Measurements from ENCODE around the gene ANKS4B. TPM values are rescaled to one million over a fixed set of nuclear protein-coding genes. Genes with fewer than 3 reads are reported as not detected.

ANKS4B gene
- total RNA-seq, 2 donors from 2014 or later: 0.90 to 1.6 TPM

DNA sequence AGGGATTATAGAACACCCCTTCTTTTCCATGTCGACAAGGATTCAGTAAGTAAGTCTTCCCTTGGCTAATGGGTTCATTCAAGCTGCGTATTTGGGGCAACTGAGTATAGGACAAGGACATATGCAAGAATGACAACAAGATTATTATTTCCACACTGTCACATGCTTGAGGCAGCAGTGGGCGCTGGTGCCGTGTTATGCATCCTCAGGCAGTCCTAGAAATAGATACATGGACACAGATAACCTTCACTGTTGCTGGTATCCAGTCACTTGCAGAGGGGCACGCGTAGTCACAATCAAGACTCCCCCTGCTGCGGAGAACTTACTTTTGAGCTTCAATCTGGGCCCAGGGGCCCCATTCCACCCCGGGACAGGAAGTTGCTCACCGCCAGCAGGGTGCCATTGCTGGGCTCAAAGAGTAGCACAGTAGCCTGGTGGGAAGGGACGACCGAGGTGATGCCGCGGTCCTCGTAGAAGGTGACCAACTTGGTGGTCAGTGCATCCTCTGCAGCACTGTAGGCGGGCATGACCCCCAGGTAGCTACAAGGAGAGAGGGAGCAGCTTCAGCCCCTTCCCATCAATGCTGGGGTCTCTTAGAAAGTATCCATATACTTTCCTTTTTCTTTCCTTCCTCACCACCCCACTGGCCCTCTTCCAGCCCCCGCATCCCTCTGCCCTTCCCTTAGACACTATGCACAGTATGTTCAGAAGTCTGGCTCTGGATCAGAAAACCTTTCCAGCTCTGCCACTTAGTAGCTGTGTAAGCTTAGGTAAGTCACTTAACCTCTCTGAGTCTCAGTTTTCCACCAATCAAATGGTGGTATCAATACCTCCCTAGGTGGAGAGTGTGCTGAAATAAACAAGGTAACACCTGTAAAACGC, 43.8 kb downstream of the ANKS4B start:
- H3K4me3 ChIP-seq (ENCODE audit: low read length): peak overlapping the region; percentile 86
- 84 to 87% methylated on average over 7 to 17 of the region's 17 CpGs for WGBS, 2 experiments (ENCODE audit: insufficient coverage in 1 of 2, insufficient read length in 1 of 2)
- TF ChIP-seq, protein P1, sequence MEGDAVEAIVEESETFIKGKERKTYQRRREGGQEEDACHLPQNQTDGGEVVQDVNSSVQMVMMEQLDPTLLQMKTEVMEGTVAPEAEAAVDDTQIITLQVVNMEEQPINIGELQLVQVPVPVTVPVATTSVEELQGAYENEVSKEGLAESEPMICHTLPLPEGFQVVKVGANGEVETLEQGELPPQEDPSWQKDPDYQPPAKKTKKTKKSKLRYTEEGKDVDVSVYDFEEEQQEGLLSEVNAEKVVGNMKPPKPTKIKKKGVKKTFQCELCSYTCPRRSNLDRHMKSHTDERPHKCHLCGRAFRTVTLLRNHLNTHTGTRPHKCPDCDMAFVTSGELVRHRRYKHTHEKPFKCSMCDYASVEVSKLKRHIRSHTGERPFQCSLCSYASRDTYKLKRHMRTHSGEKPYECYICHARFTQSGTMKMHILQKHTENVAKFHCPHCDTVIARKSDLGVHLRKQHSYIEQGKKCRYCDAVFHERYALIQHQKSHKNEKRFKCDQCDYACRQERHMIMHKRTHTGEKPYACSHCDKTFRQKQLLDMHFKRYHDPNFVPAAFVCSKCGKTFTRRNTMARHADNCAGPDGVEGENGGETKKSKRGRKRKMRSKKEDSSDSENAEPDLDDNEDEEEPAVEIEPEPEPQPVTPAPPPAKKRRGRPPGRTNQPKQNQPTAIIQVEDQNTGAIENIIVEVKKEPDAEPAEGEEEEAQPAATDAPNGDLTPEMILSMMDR (conservative IDR thresholded peaks at IDR 0.05): no peak
- Mint-ChIP-seq H3K36me3 (ENCODE audit: low read depth) (no peaks in the 10 kb centered on the region), H3K9me3 (no peaks in the 10 kb centered on the region), H3K27ac (no peak overlapping the region), H3K4me1 (peaks cover 17% of the 10 kb centered on the region), H3K27me3 (ENCODE audit: insufficient read depth) (peaks cover 67% of the 10 kb centered on the region), H3K4me3 (peak overlapping the region; percentile 64)
- peaks cover 41% of the 10 kb centered on the region for H3K27me3 ChIP-seq (ENCODE audit: control insufficient read depth, insufficient read depth, low read length, poor library complexity, severe bottlenecking)
- no peak for DNase-seq
- no peaks in the 10 kb centered on the region for H3K36me3 ChIP-seq (ENCODE audit: control insufficient read depth, insufficient read depth, low read length)
- no peaks in the 10 kb centered on the region for H3K9me3 ChIP-seq (ENCODE audit: control insufficient read depth, low read length)
- H3K27ac ChIP-seq (ENCODE audit: low read depth, low read length): no peak overlapping the region
- peaks cover 6% of the 10 kb centered on the region for H3K4me1 ChIP-seq (ENCODE audit: control insufficient read depth, insufficient read depth, low read length)
- no peak overlapping the region for H3K9ac ChIP-seq (ENCODE audit: extremely low read depth, low read length, poor library complexity, severe bottlenecking)

DNA sequence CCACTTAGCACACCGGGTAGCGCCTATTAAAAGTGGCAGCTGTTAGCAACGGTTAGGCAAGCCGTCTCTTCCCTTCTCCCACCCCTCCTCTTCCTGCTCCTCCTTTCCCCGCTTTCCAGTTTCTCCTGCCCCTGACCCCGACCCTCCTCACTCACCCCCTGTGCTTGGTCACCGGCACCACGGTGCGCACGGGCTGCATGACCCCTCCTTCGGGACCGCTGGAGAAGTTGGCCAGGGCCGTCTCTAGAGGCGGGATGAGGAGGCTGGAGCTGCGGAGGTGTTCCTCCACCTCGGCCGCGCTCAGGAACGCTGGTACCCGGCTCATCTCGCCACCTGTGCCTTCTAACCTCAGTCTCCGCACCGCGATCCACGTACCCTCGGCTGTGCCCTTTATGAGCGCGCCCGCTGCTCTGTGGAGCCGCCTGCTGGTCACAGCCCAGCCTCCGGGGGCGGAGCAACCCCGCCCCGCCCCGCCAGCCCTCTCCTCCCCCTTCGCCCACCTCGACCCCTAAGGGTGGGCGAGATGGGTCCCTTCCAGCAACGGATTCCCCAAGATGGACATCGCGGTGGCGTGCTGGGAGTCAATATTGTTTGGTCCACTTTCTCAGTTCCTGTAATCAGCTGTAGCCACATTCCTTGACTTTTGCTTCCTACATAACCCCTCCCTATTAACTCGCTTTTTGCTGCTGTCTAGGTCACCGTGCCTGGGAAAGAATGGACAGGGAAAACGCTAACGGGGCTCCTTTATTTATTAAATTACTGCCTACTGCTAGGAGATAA, 44.6 kb downstream of the ANKS4B start, which contains the start of gene CRYM:
Gene CRYM, minus strand, starts transcription at position 364 of the 780 bp plus-strand sequence. Its CDS starts 39 bp downstream, at position 325.
- DNase-seq: peak; percentile 92
- TF ChIP-seq, protein P1 (conservative IDR thresholded peaks at IDR 0.05): peak; percentile 99
- Mint-ChIP-seq H3K36me3 (ENCODE audit: low read depth) (no peaks in the 10 kb centered on the region), H3K4me3 (peak within 1 kb of the TSS; percentile 64), H3K27ac (no peak within 1 kb of the TSS), H3K9me3 (no peaks in the 10 kb centered on the region), H3K27me3 (ENCODE audit: insufficient read depth) (peaks cover 73% of the 10 kb centered on the region), H3K4me1 (peaks cover 14% of the 10 kb centered on the region)
- Histone ChIP-seq H3K9ac (ENCODE audit: extremely low read depth, low read length, poor library complexity, severe bottlenecking) (no peak within 1 kb of the TSS), H3K4me3 (ENCODE audit: low read length) (peak within 1 kb of the TSS; percentile 86), H3K27me3 (ENCODE audit: control insufficient read depth, insufficient read depth, low read length, poor library complexity, severe bottlenecking) (peaks cover 41% of the 10 kb centered on the region), H3K9me3 (ENCODE audit: control insufficient read depth, low read length) (no peaks in the 10 kb centered on the region), H3K27ac (ENCODE audit: low read depth, low read length) (no peak within 1 kb of the TSS), H3K36me3 (ENCODE audit: control insufficient read depth, insufficient read depth, low read length) (no peaks in the 10 kb centered on the region), H3K4me1 (ENCODE audit: control insufficient read depth, insufficient read depth, low read length) (peaks cover 6% of the 10 kb centered on the region)
- WGBS, 2 experiments (ENCODE audit: insufficient coverage in 1 of 2, insufficient read length in 1 of 2): 4 to 18% methylated on average over 14 to 46 of the region's 46 CpGs

DNA sequence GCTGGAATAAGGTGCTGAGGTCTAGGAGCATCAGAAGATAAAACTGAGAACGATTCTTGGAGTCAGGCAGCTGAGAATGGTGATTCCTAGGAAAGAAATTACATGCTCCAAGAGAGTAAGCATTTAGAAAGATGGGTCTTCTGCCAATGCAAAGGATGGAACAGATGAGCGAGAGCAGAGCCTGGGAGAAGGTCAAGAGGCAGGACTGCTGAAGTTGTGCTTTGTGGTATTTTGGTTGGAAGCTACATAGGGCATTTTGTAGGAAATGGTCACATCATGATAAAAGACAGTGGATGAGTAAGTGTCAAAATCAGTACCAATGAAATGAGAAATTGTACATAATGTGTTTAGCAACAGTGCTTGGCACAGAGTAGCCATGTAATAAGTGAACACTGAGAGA, 46.0 kb downstream of the ANKS4B start:
- TF ChIP-seq, protein P1 (conservative IDR thresholded peaks at IDR 0.05): no peak
- no peak overlapping the region for H3K9ac ChIP-seq (ENCODE audit: extremely low read depth, low read length, poor library complexity, severe bottlenecking)
- no peak for DNase-seq
- peaks cover 79% of the 10 kb centered on the region for H3K27me3 Mint-ChIP-seq (ENCODE audit: insufficient read depth)
- H3K27ac ChIP-seq (ENCODE audit: low read depth, low read length): no peak overlapping the region
- H3K36me3 Mint-ChIP-seq (ENCODE audit: low read depth): no peaks in the 10 kb centered on the region
- no peaks in the 10 kb centered on the region for H3K9me3 ChIP-seq (ENCODE audit: control insufficient read depth, low read length)
- H3K9me3 Mint-ChIP-seq: no peaks in the 10 kb centered on the region
- H3K4me3 ChIP-seq (ENCODE audit: low read length): no peak overlapping the region
- H3K27me3 ChIP-seq (ENCODE audit: control insufficient read depth, insufficient read depth, low read length, poor library complexity, severe bottlenecking): peaks cover 41% of the 10 kb centered on the region
- peaks cover 3% of the 10 kb centered on the region for H3K4me1 Mint-ChIP-seq
- no peaks in the 10 kb centered on the region for H3K4me1 ChIP-seq (ENCODE audit: control insufficient read depth, insufficient read depth, low read length)
- WGBS, 2 experiments (ENCODE audit: insufficient coverage in 1 of 2, insufficient read length in 1 of 2): 89 to 95% methylated on average over 2 of the region's 2 CpGs
- no peak overlapping the region for H3K27ac Mint-ChIP-seq
- H3K4me3 Mint-ChIP-seq: no peak overlapping the region
- no peaks in the 10 kb centered on the region for H3K36me3 ChIP-seq (ENCODE audit: control insufficient read depth, insufficient read depth, low read length)
